CD14-positive monocyte (primary cell): ENCODE results near the gene TENM3. TPM values are rescaled to one million over a fixed set of nuclear protein-coding genes. Genes with fewer than 3 reads are reported as not detected.

ENCODE experiments used
- DNase-seq, 3 donors: peaks; one replicate each; pipeline ENCODE4 v3.0.0-alpha.2; 2011 to 2022
- H2AFZ ChIP-seq: 2 replicates; pipeline ENCODE4 v1.6.0; 2012; ENCODE audit warnings: mild to moderate bottlenecking, low read depth, low read length, inconsistent platforms; ENCODE audit not compliant: insufficient read depth, poor library complexity, severe bottlenecking
- H3K27ac ChIP-seq, 2 donors: 1 replicate in 1 of 2; 2 replicates in 1 of 2; pipeline ENCODE4 v1.5.1; 2012 to 2013; ENCODE audit warnings: low read length in 2 of 2, control low read depth in 1 of 2, inconsistent platforms in 1 of 2, low read depth in 1 of 2, mild to moderate bottlenecking in 1 of 2
- H3K27me3 ChIP-seq, 2 donors: one replicate each; pipeline versions ENCODE4 v1.6.0 to v1.6.1; 2011 to 2013; ENCODE audit warnings: low read length in 2 of 2; ENCODE audit not compliant: control insufficient read depth in 2 of 2, insufficient read depth in 2 of 2
- H3K36me3 ChIP-seq, 2 donors: replicated peaks in 1 of 2; 1 replicate in 1 of 2; 2 replicates in 1 of 2; pipeline versions ENCODE4 v1.5.1 to v1.6.1; 2012 to 2013; ENCODE audit warnings: low read length in 2 of 2, control low read depth in 1 of 2, inconsistent platforms in 1 of 2, mild to moderate bottlenecking in 1 of 2; ENCODE audit not compliant: insufficient read depth in 2 of 2, control insufficient read depth in 1 of 2
- H3K4me1 ChIP-seq, 2 donors: 1 replicate in 1 of 2; 2 replicates in 1 of 2; pipeline versions ENCODE4 v1.5.1 to v1.6.1; 2012 to 2013; ENCODE audit warnings: low read length in 2 of 2, control low read depth in 1 of 2, inconsistent platforms in 1 of 2, mild to moderate bottlenecking in 1 of 2, moderate library complexity in 1 of 2; ENCODE audit not compliant: insufficient read depth in 2 of 2, control insufficient read depth in 1 of 2
- H3K4me2 ChIP-seq: replicated peaks from 2 replicates; pipeline ENCODE3; 2012; ENCODE audit warnings: low read length, moderate library complexity, mild to moderate bottlenecking; ENCODE audit not compliant: poor library complexity, severe bottlenecking; ENCODE audit errors: extremely low read depth
- H3K4me3 ChIP-seq, 3 experiments: fragments of 200-600 bp in 1 of 3; sonication (generic) in 1 of 3; replicated peaks in 1 of 3; 1 replicate in 2 of 3; 2 replicates in 1 of 3; pipeline ENCODE4 v1.5.1; 2011 to 2013; ENCODE audit warnings: low read length in 3 of 3, mild to moderate bottlenecking in 3 of 3, control low read depth in 2 of 3, low read depth in 2 of 3, inconsistent platforms in 1 of 3, moderate library complexity in 1 of 3
- H3K79me2 ChIP-seq: 2 replicates; pipeline ENCODE4 v1.6.0; 2012; ENCODE audit warnings: mild to moderate bottlenecking, control low read depth, inconsistent platforms, low read length, moderate library complexity; ENCODE audit not compliant: insufficient read depth
- H3K9ac ChIP-seq: 2 replicates; pipeline ENCODE4 v1.6.0; 2017; ENCODE audit warnings: low read length, mild to moderate bottlenecking; ENCODE audit not compliant: insufficient read depth, poor library complexity, severe bottlenecking
- H3K9me3 ChIP-seq, 2 donors: replicated peaks in 1 of 2; 1 replicate in 1 of 2; 2 replicates in 1 of 2; pipeline versions ENCODE4 v1.5.1 to v1.6.1; 2012 to 2013; ENCODE audit warnings: low read length in 2 of 2, control low read depth in 1 of 2; ENCODE audit not compliant: control insufficient read depth in 1 of 2, insufficient read depth in 1 of 2
- H4K20me1 ChIP-seq: 2 replicates; pipeline ENCODE4 v1.6.0; 2012; ENCODE audit warnings: mild to moderate bottlenecking, low read length, control low read depth, moderate library complexity; ENCODE audit not compliant: insufficient read depth
- H3K27ac Mint-ChIP-seq, 7 donors: one replicate each; pipeline ENCODE4 v1.8.0; 2020; ENCODE audit warnings: mild to moderate bottlenecking in 7 of 7, mixed read lengths in 7 of 7, moderate library complexity in 6 of 7, inconsistent platforms in 2 of 7
- H3K27me3 Mint-ChIP-seq, 3 donors: one replicate each; pipeline ENCODE4 v1.8.0; 2021 to 2022; ENCODE audit warnings: low read depth in 3 of 3, mild to moderate bottlenecking in 3 of 3, mixed read lengths in 3 of 3, moderate library complexity in 3 of 3, inconsistent platforms in 1 of 3
- H3K36me3 Mint-ChIP-seq, 2 donors: one replicate each; pipeline ENCODE4 v1.8.0; 2020; ENCODE audit warnings: mixed read lengths in 2 of 2, inconsistent platforms in 1 of 2, mild to moderate bottlenecking in 1 of 2
- H3K4me1 Mint-ChIP-seq: one replicate; pipeline ENCODE4 v1.8.0; 2020; ENCODE audit warnings: mild to moderate bottlenecking, mixed read lengths
- H3K4me3 Mint-ChIP-seq, 2 donors: one replicate each; pipeline ENCODE4 v1.8.0; 2020; ENCODE audit warnings: mild to moderate bottlenecking in 2 of 2, mixed read lengths in 2 of 2, moderate library complexity in 1 of 2
- H3K9me3 Mint-ChIP-seq, 7 donors: one replicate each; pipeline ENCODE4 v1.8.0; 2020 to 2022; ENCODE audit warnings: mixed read lengths in 7 of 7, mild to moderate bottlenecking in 6 of 7, moderate library complexity in 6 of 7, inconsistent platforms in 2 of 7
- WGBS: methylation state at CpG from one replicate; pipeline ENCODE4 v1.1.5; 2013; ENCODE audit warnings: missing lambda C conversion rate; ENCODE audit not compliant: insufficient coverage; 5-methylcytosine and 5-hydroxymethylcytosine counted together
- intact Hi-C, 2 donors: fragments of 100-400 bp; cut with micrococcal nuclease; formaldehyde crosslinking; loops; one replicate each; pipeline versions ENCODE4 v1.15.0 to v1.15.1; 2023
- polyA plus RNA-seq, 3 donors: library from polyadenylated mRNA; depleted of rRNA in 1 of 3; unstranded in 2 of 3; stranded (reverse) in 1 of 3; fragments of 300-500 nt in 2 of 3; fragments of >200 nt in 1 of 3; fragmentation: Illumina TruSeq in 2 of 3; gene quantifications; 1 replicate in 2 of 3; 2 replicates in 1 of 3; pipeline ENCODE4 v1.2.3, GENCODE V29; 2012 to 2021
- TF ChIP-seq, protein P1 (sequence below): fragments of 200-600 bp; IDR thresholded peaks from one replicate; pipeline ENCODE4 v1.8.0; 2022; ENCODE audit warnings: antibody characterized with exemption, mild to moderate bottlenecking

Gene TENM3
- polyA plus RNA-seq, 3 donors: not detected

DNA sequence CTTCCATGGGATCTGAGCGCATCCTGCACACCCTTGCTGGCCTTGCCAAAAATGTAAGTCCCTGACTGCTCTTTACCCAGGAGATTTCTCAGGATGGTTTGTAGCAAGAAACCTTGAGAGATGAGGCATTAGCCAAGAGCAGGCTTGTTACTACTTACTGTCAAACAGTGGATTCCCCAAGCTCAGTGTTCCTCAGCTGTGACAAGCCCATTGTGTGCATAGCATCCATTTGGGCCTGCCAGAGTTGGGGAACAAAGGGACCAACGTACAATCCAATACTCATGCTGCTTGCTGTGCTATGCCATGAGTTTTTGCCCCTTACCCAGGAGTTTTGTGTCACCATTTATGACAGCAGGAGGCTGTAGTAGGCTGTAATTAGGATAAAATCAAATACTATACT, 267.6 kb downstream of the TENM3 start:
- Histone ChIP-seq H2AFZ (no peak overlapping the region), H3K9me3 (no peaks in the 10 kb centered on the region), H3K4me1 (no peaks in the 10 kb centered on the region), H3K36me3 (no peaks in the 10 kb centered on the region), H3K27me3 (no peaks in the 10 kb centered on the region), H3K4me2 (no peak overlapping the region), H3K79me2 (no peaks in the 10 kb centered on the region), H4K20me1 (no peaks in the 10 kb centered on the region), H3K9ac (no peak overlapping the region), H3K27ac (no peak overlapping the region), H3K4me3 (no peak overlapping the region)
- TF ChIP-seq, protein P1, sequence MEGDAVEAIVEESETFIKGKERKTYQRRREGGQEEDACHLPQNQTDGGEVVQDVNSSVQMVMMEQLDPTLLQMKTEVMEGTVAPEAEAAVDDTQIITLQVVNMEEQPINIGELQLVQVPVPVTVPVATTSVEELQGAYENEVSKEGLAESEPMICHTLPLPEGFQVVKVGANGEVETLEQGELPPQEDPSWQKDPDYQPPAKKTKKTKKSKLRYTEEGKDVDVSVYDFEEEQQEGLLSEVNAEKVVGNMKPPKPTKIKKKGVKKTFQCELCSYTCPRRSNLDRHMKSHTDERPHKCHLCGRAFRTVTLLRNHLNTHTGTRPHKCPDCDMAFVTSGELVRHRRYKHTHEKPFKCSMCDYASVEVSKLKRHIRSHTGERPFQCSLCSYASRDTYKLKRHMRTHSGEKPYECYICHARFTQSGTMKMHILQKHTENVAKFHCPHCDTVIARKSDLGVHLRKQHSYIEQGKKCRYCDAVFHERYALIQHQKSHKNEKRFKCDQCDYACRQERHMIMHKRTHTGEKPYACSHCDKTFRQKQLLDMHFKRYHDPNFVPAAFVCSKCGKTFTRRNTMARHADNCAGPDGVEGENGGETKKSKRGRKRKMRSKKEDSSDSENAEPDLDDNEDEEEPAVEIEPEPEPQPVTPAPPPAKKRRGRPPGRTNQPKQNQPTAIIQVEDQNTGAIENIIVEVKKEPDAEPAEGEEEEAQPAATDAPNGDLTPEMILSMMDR: no peak
- intact Hi-C loops: no loop called here
- no peaks in the 10 kb centered on the region for H3K4me1 Mint-ChIP-seq
- no peak overlapping the region for H3K4me3 Mint-ChIP-seq
- H3K36me3 Mint-ChIP-seq: no peaks in the 10 kb centered on the region
- no peak overlapping the region for H3K27ac Mint-ChIP-seq
- DNase-seq: no peak
- H3K27me3 Mint-ChIP-seq: no peaks in the 10 kb centered on the region
- no peaks in the 10 kb centered on the region for H3K9me3 Mint-ChIP-seq
- 80% methylated on average over 1 of the region's 2 CpGs for WGBS

- intact Hi-C loops: no loop called here
- Histone ChIP-seq H2AFZ (no peak overlapping the region), H3K27ac (no peak overlapping the region), H3K79me2 (no peaks in the 10 kb centered on the region), H3K4me2 (no peak overlapping the region), H3K4me1 (no peaks in the 10 kb centered on the region), H3K36me3 (no peaks in the 10 kb centered on the region), H3K9ac (no peak overlapping the region), H3K4me3 (no peak overlapping the region), H3K27me3 (no peaks in the 10 kb centered on the region), H4K20me1 (no peaks in the 10 kb centered on the region), H3K9me3 (no peaks in the 10 kb centered on the region)
- no peak for DNase-seq
- H3K4me3 Mint-ChIP-seq: no peak overlapping the region
- no peaks in the 10 kb centered on the region for H3K4me1 Mint-ChIP-seq
- no peak overlapping the region for H3K27ac Mint-ChIP-seq
- WGBS: 65% methylated on average over 4 of the region's 6 CpGs
- no peaks in the 10 kb centered on the region for H3K27me3 Mint-ChIP-seq
- TF ChIP-seq, protein P1: no peak
- H3K36me3 Mint-ChIP-seq: no peaks in the 10 kb centered on the region
- H3K9me3 Mint-ChIP-seq: peaks cover 0 to 5% (median 0%) of the 10 kb centered on the region in 7 donors
These were observed 270.5 kb downstream of the TENM3 start for GRCh38 chr4:182513587-182514291.
